ENCODE measurements around the gene FAM43B. TPM values are rescaled to one million over a fixed set of nuclear protein-coding genes. Genes with fewer than 3 reads are reported as not detected.

FAM43B gene
- total RNA-seq, 3 donors from 2014 or later: 0.16 to 0.33 (median 0.29) TPM

- Histone ChIP-seq H3K9me3 (no peaks in the 10 kb centered on the region), H3K36me3 (no peaks in the 10 kb centered on the region), H3K27ac (peak overlapping the region in 1 of 2 donors; percentile 78), H3K27me3 (peaks cover 0 to 35% of the 10 kb centered on the region in 2 donors), H3K4me3 (no peak overlapping the region), H3K4me1 (peaks cover 0 to 6% of the 10 kb centered on the region in 2 donors)
- intact Hi-C loops (cut with DNase I; ENCODE audit: low total_unique reads): no loop called here
- DNase-seq (ENCODE audit: low spot score in 2 of 2): no peak
- TF ChIP-seq CTCF (IDR thresholded peaks at IDR 0.05): no peak
- no peak for TF ChIP-seq POLR2A (IDR thresholded peaks at IDR 0.05)
- no peak for TF ChIP-seq POLR2AphosphoS5 (IDR thresholded peaks at IDR 0.05)
These were observed 1.2 kb upstream of the FAM43B start for GRCh38 chr1:20551161-20551560.

- intact Hi-C loops (cut with DNase I; ENCODE audit: low total_unique reads): no loop called here
- H3K27ac ChIP-seq: peak overlapping the region in 1 of 2 donors; percentile 78
- DNase-seq (ENCODE audit: low spot score in 2 of 2): no peak
- no peaks in the 10 kb centered on the region for H3K36me3 ChIP-seq
- peak overlapping the region; percentile 50 to 69 (median 52) for H3K4me3 ChIP-seq
- peaks cover 0 to 35% of the 10 kb centered on the region in 2 donors for H3K27me3 ChIP-seq
- TF ChIP-seq POLR2AphosphoS5 (IDR thresholded peaks at IDR 0.05): no peak
- no peak for TF ChIP-seq POLR2A (IDR thresholded peaks at IDR 0.05)
- TF ChIP-seq CTCF (IDR thresholded peaks at IDR 0.05): no peak
- no peaks in the 10 kb centered on the region for H3K9me3 ChIP-seq
- H3K4me1 ChIP-seq: peaks cover 0 to 6% of the 10 kb centered on the region in 2 donors
These were observed 514 bp downstream of the FAM43B start for GRCh38 chr1:20552728-20553445.

- H3K4me1 ChIP-seq: peaks cover 0 to 6% of the 10 kb centered on the region in 2 donors
- no peak overlapping the region for H3K4me3 ChIP-seq
- peak overlapping the region in 1 of 2 donors; percentile 25 for H3K27ac ChIP-seq
- H3K36me3 ChIP-seq: no peaks in the 10 kb centered on the region
- intact Hi-C loops (cut with DNase I; ENCODE audit: low total_unique reads): loop anchor here (1.0 kb wide), 1 partner anchor 25 kb away; no protein-coding TSS in a partner anchor
- H3K9me3 ChIP-seq: no peaks in the 10 kb centered on the region
- TF ChIP-seq CTCF (IDR thresholded peaks at IDR 0.05): no peak
- no peak for TF ChIP-seq POLR2AphosphoS5 (IDR thresholded peaks at IDR 0.05)
- no peak for TF ChIP-seq POLR2A (IDR thresholded peaks at IDR 0.05)
- H3K27me3 ChIP-seq: peaks cover 0 to 29% of the 10 kb centered on the region in 2 donors
- peak in 1 of 2 donors; percentile 18 for DNase-seq (ENCODE audit: low spot score in 2 of 2)
These were observed 2.8 kb downstream of the FAM43B start for GRCh38 chr1:20555025-20555757.

- Histone ChIP-seq H3K9me3 (no peaks in the 10 kb centered on the region), H3K4me3 (no peak overlapping the region), H3K27ac (no peak overlapping the region), H3K4me1 (peaks cover 0 to 6% of the 10 kb centered on the region in 2 donors), H3K36me3 (no peaks in the 10 kb centered on the region), H3K27me3 (peaks cover 0 to 29% of the 10 kb centered on the region in 2 donors)
- intact Hi-C loops (cut with DNase I; ENCODE audit: low total_unique reads): loop anchor here (1.0 kb wide), 1 partner anchor 25 kb away; no protein-coding TSS in a partner anchor
- no peak for DNase-seq (ENCODE audit: low spot score in 2 of 2)
- no peak for TF ChIP-seq POLR2AphosphoS5 (IDR thresholded peaks at IDR 0.05)
- TF ChIP-seq POLR2A (IDR thresholded peaks at IDR 0.05): no peak
- no peak for TF ChIP-seq CTCF (IDR thresholded peaks at IDR 0.05)
These were observed 3.4 kb downstream of the FAM43B start for GRCh38 chr1:20555758-20556120.

GRCh38 chr1:20558191-20558590 is 5.8 kb downstream of the FAM43B start:
- Histone ChIP-seq H3K4me1 (no peaks in the 10 kb centered on the region), H3K36me3 (no peaks in the 10 kb centered on the region), H3K27me3 (peaks cover 0 to 7% of the 10 kb centered on the region in 2 donors), H3K27ac (no peak overlapping the region), H3K9me3 (no peaks in the 10 kb centered on the region), H3K4me3 (no peak overlapping the region)
- intact Hi-C loops (cut with DNase I; ENCODE audit: low total_unique reads): no loop called here
- TF ChIP-seq CTCF (IDR thresholded peaks at IDR 0.05) (no peak), POLR2A (IDR thresholded peaks at IDR 0.05) (no peak), POLR2AphosphoS5 (IDR thresholded peaks at IDR 0.05) (no peak)
- no peak for DNase-seq (ENCODE audit: low spot score in 2 of 2)
